Measurements from ENCODE around the gene SLC44A1.

The SLC44A1 gene

DNA sequence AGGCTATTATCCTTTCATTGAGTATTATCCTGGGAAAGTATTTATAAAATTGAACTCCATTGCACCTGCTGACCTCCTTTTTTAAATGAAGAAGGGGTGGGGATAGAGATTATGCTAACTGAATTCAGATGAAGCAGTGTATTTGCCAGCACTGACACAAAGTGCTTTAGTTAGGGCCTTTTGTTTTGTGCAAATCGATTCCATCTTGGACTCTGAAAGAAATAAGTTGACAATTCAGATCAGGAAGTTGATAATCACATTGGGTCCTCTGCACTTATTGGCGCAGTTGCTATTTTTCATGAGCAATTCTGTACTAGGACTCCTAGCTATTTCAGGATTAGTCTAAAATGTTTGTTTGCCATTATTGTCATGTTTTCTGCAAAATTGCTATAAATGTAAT, 101.8 kb downstream of the SLC44A1 start:
- H3K36me3 ChIP-seq: peaks cover 50% of the 10 kb centered on the region
- no peak overlapping the region for H3K27ac ChIP-seq
- no peak for DNase-seq
- no peak for TF ChIP-seq CTCF (IDR thresholded peaks at IDR 0.05; ENCODE audit: low read depth, low read length)
- no peaks in the 10 kb centered on the region for H3K9me3 ChIP-seq (ENCODE audit: severe bottlenecking)
- H3K27me3 ChIP-seq (ENCODE audit: insufficient read depth, low read depth, severe bottlenecking): no peaks in the 10 kb centered on the region
- H3K4me3 ChIP-seq (ENCODE audit: low read depth, low read length): no peak overlapping the region

DNA sequence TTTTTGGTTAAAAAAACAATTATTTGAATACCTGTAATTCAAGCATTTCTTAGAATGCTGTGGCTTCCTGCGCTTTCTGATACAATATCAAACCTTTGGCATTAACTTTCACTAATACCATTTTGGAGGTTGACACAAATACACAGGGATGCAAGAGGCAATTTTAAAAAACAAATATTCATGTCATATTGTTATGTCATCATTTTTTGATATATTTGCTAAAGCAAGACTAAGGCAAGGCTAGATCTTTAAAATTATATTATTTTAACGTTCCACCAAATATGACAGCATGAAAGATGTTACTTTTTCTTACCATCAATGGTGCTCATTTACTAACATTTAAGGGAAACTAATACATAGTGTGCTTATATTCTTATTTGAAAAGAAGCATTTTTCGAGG, 110.0 kb downstream of the SLC44A1 start:
- H3K4me3 ChIP-seq (ENCODE audit: low read depth, low read length): no peak overlapping the region
- H3K9me3 ChIP-seq (ENCODE audit: severe bottlenecking): no peaks in the 10 kb centered on the region
- no peaks in the 10 kb centered on the region for H3K27me3 ChIP-seq (ENCODE audit: insufficient read depth, low read depth, severe bottlenecking)
- TF ChIP-seq CTCF (IDR thresholded peaks at IDR 0.05; ENCODE audit: low read depth, low read length): no peak
- H3K27ac ChIP-seq: no peak overlapping the region
- DNase-seq: no peak
- H3K36me3 ChIP-seq: peaks cover 68% of the 10 kb centered on the region

DNA sequence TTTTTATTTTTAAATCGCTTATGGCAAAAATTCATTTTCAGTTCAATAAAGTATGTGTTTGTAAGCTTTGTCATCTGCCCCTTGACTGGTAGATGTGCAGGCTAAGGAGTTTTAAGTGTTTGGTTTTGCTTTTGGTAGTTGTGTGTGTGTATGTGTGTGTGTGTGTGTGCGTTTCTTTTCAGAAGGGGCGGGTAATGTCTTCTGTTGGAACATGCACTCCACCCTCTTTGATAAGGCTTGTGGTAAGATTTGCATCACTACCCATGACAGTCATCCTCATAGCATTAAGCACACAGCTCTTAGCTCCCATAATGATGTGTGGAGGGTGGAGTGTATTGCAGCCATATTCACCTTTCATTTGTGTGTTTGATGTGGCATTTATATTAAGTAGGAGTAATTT, 111.3 kb downstream of the SLC44A1 start:
- H3K4me3 ChIP-seq (ENCODE audit: low read depth, low read length): no peak overlapping the region
- no peak overlapping the region for H3K27ac ChIP-seq
- no peaks in the 10 kb centered on the region for H3K27me3 ChIP-seq (ENCODE audit: insufficient read depth, low read depth, severe bottlenecking)
- TF ChIP-seq CTCF (IDR thresholded peaks at IDR 0.05; ENCODE audit: low read depth, low read length): no peak
- peaks cover 68% of the 10 kb centered on the region for H3K36me3 ChIP-seq
- H3K9me3 ChIP-seq (ENCODE audit: severe bottlenecking): no peaks in the 10 kb centered on the region
- DNase-seq: no peak

DNA sequence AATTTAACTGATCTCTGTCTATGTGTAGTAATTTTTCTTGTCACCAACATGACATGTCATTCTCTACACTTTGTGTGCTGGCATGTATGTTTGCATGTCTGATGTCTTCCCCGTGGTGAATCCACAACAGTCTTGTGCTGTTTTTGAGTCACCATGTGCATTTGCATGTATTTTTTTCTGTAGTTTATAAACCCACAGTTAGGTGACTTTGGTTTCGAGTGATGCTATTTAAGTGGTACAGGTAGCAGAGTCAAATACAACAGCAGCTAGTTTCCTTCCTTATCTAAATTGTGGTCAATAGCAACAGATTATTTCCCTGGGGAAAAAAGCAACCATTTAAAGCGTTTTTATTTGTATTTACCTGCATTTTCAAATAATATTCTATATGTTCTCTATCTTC, 113.5 kb downstream of the SLC44A1 start:
- Histone ChIP-seq H3K27ac (no peak overlapping the region), H3K4me3 (ENCODE audit: low read depth, low read length) (no peak overlapping the region), H3K9me3 (ENCODE audit: severe bottlenecking) (no peaks in the 10 kb centered on the region), H3K27me3 (ENCODE audit: insufficient read depth, low read depth, severe bottlenecking) (no peaks in the 10 kb centered on the region), H3K36me3 (peaks cover 76% of the 10 kb centered on the region)
- DNase-seq: no peak
- TF ChIP-seq CTCF (IDR thresholded peaks at IDR 0.05; ENCODE audit: low read depth, low read length): no peak

DNA sequence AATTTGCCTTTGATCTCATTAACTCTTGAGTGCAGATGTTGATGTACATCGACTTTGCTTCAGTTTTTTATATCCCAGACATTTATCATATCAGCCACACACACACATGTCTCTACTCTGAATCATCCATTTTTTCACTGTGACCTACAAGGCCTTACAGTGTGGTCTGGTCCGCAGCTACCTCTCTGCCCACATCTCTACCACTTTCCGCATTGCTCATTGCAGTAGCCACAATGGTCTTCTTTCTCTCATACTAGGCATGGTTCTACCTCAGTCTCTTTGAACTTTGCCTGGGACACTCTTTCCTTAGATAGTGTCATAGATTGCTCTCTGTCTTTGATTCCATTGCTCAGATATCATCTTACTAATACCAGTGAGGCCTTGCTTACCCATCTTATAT, 115.4 kb downstream of the SLC44A1 start:
- Histone ChIP-seq H3K4me3 (ENCODE audit: low read depth, low read length) (no peak overlapping the region), H3K36me3 (peaks cover 90% of the 10 kb centered on the region), H3K27ac (no peak overlapping the region), H3K9me3 (ENCODE audit: severe bottlenecking) (no peaks in the 10 kb centered on the region), H3K27me3 (ENCODE audit: insufficient read depth, low read depth, severe bottlenecking) (no peaks in the 10 kb centered on the region)
- TF ChIP-seq CTCF (IDR thresholded peaks at IDR 0.05; ENCODE audit: low read depth, low read length): no peak
- no peak for DNase-seq

GRCh38 chr9:105360344-105360743, 115.9 kb downstream of the SLC44A1 start:
- H3K27ac ChIP-seq: no peak overlapping the region
- TF ChIP-seq CTCF (IDR thresholded peaks at IDR 0.05; ENCODE audit: low read depth, low read length): peak; percentile 13; the same call in 1 of the 2 replicates
- no peak overlapping the region for H3K4me3 ChIP-seq (ENCODE audit: low read depth, low read length)
- no peak for DNase-seq
- no peaks in the 10 kb centered on the region for H3K27me3 ChIP-seq (ENCODE audit: insufficient read depth, low read depth, severe bottlenecking)
- no peaks in the 10 kb centered on the region for H3K9me3 ChIP-seq (ENCODE audit: severe bottlenecking)
- peaks cover 95% of the 10 kb centered on the region for H3K36me3 ChIP-seq
